Body of pancreas (tissue), 4 donors: Measurements from ENCODE around the gene EBF4. TPM values are rescaled to one million over a fixed set of nuclear protein-coding genes. Genes with fewer than 3 reads are reported as not detected.

ENCODE experiments used
- ATAC-seq: fragments of 150-250 bp; one replicate; pipeline ENCODE4 v1.9.1; 2016
- DNase-seq, 4 donors: peaks; one replicate each; pipeline ENCODE4 v3.0.0-alpha.2; 2019
- H3K27ac ChIP-seq, 4 donors: fragments of 200-600 bp; sonication (generic); 1 replicate in 3 of 4; 2 replicates in 1 of 4; pipeline versions ENCODE4 v1.5.1 to v1.6.1; 2016 to 2019; ENCODE audit warnings: mild to moderate bottlenecking in 1 of 4, mixed read lengths in 1 of 4, moderate library complexity in 1 of 4
- H3K27me3 ChIP-seq, 2 donors: fragments of 200-600 bp; sonication (generic); one replicate each; pipeline ENCODE4 v1.6.0; 2016; ENCODE audit warnings: mild to moderate bottlenecking in 1 of 2
- H3K36me3 ChIP-seq, 2 donors: fragments of 200-600 bp; sonication (generic); replicated peaks in 1 of 2; 2 replicates each; pipeline ENCODE4 v1.5.1; 2016; ENCODE audit warnings: low read depth in 2 of 2; ENCODE audit not compliant: insufficient read depth in 1 of 2
- H3K4me1 ChIP-seq: fragments of 200-600 bp; sonication (generic); one replicate; pipeline ENCODE4 v1.6.0; 2016
- H3K4me3 ChIP-seq, 2 donors: fragments of 200-600 bp; sonication (generic); 1 replicate in 1 of 2; 2 replicates in 1 of 2; pipeline ENCODE4 v1.5.1; 2016 to 2019
- H3K9me3 ChIP-seq, 3 donors: fragments of 200-600 bp; sonication (generic); 1 replicate in 2 of 3; 2 replicates in 1 of 3; pipeline ENCODE4 v1.5.1; 2016
- POLR2A ChIP-seq, 3 donors: fragments of 450-650 bp; IDR thresholded peaks; one replicate each; pipeline ENCODE4 v1.6.1; 2016; ENCODE audit warnings: antibody characterized with exemption in 3 of 3, mild to moderate bottlenecking in 2 of 3
- WGBS, 2 donors: methylation state at CpG; one replicate each; pipeline ENCODE4 v1.1.5; 2017; 5-methylcytosine and 5-hydroxymethylcytosine counted together
- intact Hi-C: fragments of 100-400 bp; cut with DNase I; formaldehyde crosslinking; loops from one replicate; pipeline ENCODE4 v1.15.1; 2023
- total RNA-seq, 2 donors: library from RNA; depleted of rRNA; stranded (reverse); fragments of >200 nt; gene quantifications; one replicate each; pipeline ENCODE4 v1.1.0, GENCODE V29; 2016
- TF ChIP-seq, protein P1 (sequence below), 7 experiments: fragments of 450-650 bp in 4 of 7; fragments of 200-600 bp in 3 of 7; sonication (generic) in 3 of 7; IDR thresholded peaks; one replicate each; pipeline ENCODE4 v1.5.1; 2016 to 2019; ENCODE audit warnings: antibody characterized with exemption in 7 of 7

The EBF4 gene
- total RNA-seq, 2 donors from 2014 or later = 9.6 to 13.0 TPM

DNA sequence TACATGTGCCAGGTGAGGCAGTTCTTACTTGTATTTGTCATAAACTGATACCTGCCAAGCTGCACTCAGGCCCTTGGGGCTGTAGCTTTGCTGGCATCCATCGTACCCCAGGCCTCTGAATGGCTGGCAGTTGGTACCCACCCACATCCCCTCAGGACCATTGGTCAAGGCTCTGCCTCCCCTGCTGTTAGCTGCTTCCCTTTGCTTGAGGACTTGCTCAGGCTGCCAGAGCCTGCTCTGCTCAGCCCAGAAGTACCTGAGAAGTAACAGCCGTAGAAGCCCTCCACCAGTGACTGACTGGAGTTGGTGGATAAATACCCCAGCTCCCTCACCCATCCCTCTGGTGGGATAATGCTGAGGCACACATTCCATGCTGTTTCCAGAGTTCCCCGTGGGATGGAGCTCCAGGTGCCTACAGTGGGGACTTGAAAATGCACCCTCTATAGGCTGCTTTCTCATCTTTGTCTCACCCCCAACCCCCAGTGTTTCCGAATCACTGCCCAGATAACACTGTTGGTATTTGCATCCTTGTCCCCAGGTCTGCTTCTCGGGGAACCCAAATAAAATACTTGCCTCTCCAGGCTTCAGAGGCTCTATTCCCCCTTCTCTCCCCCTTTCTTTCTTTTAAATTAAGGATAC is 7.3 kb downstream of the EBF4 start:
- H3K4me3 ChIP-seq = no peak overlapping the region
- H3K36me3 ChIP-seq = no peaks in the 10 kb centered on the region
- DNase-seq (no peak), ATAC-seq (no peak)
- WGBS, 2 donors = 63 to 78% methylated on average over 4 to 5 of the region's 5 CpGs
- intact Hi-C loops = no loop called here
- H3K27me3 ChIP-seq = peaks cover 0 to 3% of the 10 kb centered on the region in 2 donors
- H3K4me1 ChIP-seq = no peaks in the 10 kb centered on the region
- H3K27ac ChIP-seq = no peak overlapping the region
- no peak for TF ChIP-seq POLR2A (IDR thresholded peaks at IDR 0.05)
- TF ChIP-seq, protein P1, sequence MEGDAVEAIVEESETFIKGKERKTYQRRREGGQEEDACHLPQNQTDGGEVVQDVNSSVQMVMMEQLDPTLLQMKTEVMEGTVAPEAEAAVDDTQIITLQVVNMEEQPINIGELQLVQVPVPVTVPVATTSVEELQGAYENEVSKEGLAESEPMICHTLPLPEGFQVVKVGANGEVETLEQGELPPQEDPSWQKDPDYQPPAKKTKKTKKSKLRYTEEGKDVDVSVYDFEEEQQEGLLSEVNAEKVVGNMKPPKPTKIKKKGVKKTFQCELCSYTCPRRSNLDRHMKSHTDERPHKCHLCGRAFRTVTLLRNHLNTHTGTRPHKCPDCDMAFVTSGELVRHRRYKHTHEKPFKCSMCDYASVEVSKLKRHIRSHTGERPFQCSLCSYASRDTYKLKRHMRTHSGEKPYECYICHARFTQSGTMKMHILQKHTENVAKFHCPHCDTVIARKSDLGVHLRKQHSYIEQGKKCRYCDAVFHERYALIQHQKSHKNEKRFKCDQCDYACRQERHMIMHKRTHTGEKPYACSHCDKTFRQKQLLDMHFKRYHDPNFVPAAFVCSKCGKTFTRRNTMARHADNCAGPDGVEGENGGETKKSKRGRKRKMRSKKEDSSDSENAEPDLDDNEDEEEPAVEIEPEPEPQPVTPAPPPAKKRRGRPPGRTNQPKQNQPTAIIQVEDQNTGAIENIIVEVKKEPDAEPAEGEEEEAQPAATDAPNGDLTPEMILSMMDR (IDR thresholded peaks at IDR 0.05) = no peak
- H3K9me3 ChIP-seq = no peaks in the 10 kb centered on the region

DNA sequence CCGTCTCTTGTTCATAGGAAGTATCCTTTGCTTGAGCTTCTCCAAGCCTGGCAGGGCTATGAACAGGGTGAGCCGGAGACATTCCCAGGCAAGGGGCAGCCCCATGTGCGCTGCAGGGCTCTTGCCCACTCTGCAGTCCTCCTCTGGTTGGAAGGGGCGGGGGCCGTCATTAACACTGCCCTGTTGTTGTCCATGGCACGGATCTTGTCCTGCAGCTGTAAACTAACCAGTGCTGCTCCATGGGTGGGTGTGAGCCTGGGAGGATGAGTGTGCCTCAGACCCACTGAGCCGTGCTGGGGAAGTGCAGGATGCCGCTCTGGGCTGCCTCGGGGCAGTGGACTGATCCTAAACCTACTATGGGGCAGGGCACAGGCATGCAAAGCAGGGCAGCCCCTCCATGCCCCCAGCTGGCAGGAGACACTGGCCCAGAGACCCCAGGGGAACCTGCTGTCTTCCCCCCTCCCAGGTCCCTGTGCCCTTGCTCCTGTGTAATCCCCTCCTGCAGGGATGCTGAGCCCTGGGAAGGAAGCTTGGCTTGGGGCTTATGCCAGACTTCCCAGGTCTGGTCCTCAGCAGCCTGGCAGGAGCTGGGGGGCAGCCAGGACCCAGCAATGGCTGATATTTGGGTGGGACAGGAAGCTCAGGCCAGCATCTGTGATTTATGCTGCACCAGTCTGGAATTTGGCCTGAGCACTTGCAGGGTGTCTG is 8.5 kb downstream of the EBF4 start:
- ATAC-seq = no peak
- no peak overlapping the region for H3K27ac ChIP-seq
- 46 to 59% methylated on average over 7 to 9 of the region's 9 CpGs for WGBS, 2 donors
- no peaks in the 10 kb centered on the region for H3K4me1 ChIP-seq
- no peaks in the 10 kb centered on the region for H3K36me3 ChIP-seq
- H3K9me3 ChIP-seq = no peaks in the 10 kb centered on the region
- no peak overlapping the region for H3K4me3 ChIP-seq
- no peaks in the 10 kb centered on the region for H3K27me3 ChIP-seq
- DNase-seq = no peak
- TF ChIP-seq, protein P1 (IDR thresholded peaks at IDR 0.05) = no peak
- no peak for TF ChIP-seq POLR2A (IDR thresholded peaks at IDR 0.05)
- intact Hi-C loops = no loop called here

DNA sequence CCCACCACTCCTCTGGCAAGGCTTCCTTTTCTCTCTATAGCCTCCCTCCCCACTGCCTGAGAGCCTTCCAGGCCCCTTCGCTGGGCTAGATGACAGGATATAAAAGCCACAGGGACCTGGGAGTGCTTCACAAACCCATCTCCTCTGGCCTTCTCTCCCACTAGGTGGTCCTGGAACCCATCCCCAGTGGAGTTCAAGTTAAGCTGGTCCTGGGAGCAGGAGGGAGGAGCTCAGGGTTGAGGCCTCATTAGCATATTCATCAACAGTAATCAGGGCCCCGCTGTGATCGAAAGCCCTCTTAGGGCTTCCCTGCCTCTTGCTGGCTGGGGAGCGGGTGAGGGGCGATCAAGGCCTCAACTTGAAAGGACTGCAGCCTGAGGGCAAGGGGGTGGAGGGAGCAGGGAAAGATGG is 9.1 kb downstream of the EBF4 start:
- Histone ChIP-seq H3K4me3 (no peak overlapping the region), H3K36me3 (no peaks in the 10 kb centered on the region), H3K4me1 (no peaks in the 10 kb centered on the region), H3K27ac (no peak overlapping the region), H3K9me3 (no peaks in the 10 kb centered on the region), H3K27me3 (no peaks in the 10 kb centered on the region)
- DNase-seq (no peak), ATAC-seq (no peak)
- no peak for TF ChIP-seq POLR2A (IDR thresholded peaks at IDR 0.05)
- TF ChIP-seq, protein P1 (IDR thresholded peaks at IDR 0.05) = no peak
- WGBS, 2 donors = 54 to 76% methylated on average over 5 of the region's 5 CpGs
- intact Hi-C loops = no loop called here

DNA sequence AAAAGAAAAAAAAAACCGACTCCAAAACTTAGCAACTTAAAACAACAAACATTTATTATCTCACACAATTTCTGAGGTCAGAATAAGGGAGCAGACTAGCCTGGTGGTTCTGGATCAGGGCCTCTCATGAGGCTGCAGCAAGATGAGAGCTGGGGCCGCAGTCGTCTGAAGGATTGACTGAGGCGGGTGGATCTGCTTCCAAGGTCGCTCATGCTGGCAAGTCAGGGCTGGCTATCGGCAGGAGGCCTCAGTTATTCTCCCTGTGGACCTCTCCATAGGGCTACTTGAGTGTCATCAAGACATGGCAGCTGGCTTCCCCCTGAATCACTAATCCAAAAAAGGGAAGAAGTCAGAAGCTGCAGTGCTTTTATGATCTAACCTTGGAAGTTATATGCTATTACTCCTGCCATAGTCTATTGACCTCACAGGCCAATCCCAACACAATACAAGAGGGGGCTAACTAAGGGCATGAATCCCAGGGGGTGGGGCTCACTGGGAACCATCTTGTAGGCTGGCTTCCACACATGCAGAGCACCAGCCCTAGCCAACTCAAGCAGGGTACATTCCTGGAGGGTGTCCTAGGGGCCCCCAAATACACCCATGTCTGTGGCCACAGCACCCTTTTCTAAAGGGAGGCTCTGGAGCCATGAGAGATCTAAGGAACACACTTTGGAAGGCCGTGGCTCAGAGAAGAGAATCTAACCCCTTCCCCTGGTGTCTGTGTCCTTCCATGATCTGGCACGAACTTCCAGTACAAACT is 11.3 kb downstream of the EBF4 start:
- Histone ChIP-seq H3K27ac (no peak overlapping the region), H3K4me3 (no peak overlapping the region), H3K36me3 (no peaks in the 10 kb centered on the region), H3K27me3 (no peaks in the 10 kb centered on the region), H3K9me3 (no peaks in the 10 kb centered on the region), H3K4me1 (no peaks in the 10 kb centered on the region)
- ATAC-seq = no peak
- DNase-seq = no peak
- 83 to 85% methylated on average over 8 of the region's 8 CpGs for WGBS, 2 donors
- TF ChIP-seq POLR2A (IDR thresholded peaks at IDR 0.05) = no peak
- TF ChIP-seq, protein P1 (IDR thresholded peaks at IDR 0.05) = no peak
- intact Hi-C loops = no loop called here
